WTC11 (cell line): ENCODE data around the gene ZNF146.

Experiments
- ELF4 ChIP-seq: sonication (generic); formaldehyde crosslinking; IDR thresholded peaks from 2 replicates; pipeline ENCODE4 v1.8.1; 2022; ENCODE audit warnings: low read depth, mild to moderate bottlenecking, moderate library complexity, missing genetic modification reagents
- NR1H2 ChIP-seq: sonication (generic); formaldehyde crosslinking; IDR thresholded peaks from 2 replicates; pipeline ENCODE4 v1.9.0; 2021; ENCODE audit warnings: mild to moderate bottlenecking, moderate library complexity, missing genetic modification reagents
- TF ChIP-seq, protein P1 (sequence below): sonication (generic); formaldehyde crosslinking; IDR thresholded peaks from 2 replicates; pipeline ENCODE4 v1.8.0; 2023; ENCODE audit warnings: mild to moderate bottlenecking, missing genetic modification reagents
- TF ChIP-seq, protein P2 (sequence below): sonication (generic); formaldehyde crosslinking; IDR thresholded peaks from 2 replicates; pipeline ENCODE4 v1.8.1; 2023; ENCODE audit warnings: mild to moderate bottlenecking, missing genetic modification reagents, moderate library complexity
- TF ChIP-seq, protein P3 (sequence below): fragments of 200-600 bp; IDR thresholded peaks from 2 replicates; pipeline ENCODE4 v1.8.0; 2022; ENCODE audit warnings: antibody characterized with exemption
- TF ChIP-seq, protein P4 (sequence below): sonication (generic); formaldehyde crosslinking; conservative IDR thresholded peaks from 2 replicates; pipeline ENCODE4 v1.8.1; 2022; ENCODE audit warnings: mild to moderate bottlenecking, missing genetic modification reagents

DNA sequence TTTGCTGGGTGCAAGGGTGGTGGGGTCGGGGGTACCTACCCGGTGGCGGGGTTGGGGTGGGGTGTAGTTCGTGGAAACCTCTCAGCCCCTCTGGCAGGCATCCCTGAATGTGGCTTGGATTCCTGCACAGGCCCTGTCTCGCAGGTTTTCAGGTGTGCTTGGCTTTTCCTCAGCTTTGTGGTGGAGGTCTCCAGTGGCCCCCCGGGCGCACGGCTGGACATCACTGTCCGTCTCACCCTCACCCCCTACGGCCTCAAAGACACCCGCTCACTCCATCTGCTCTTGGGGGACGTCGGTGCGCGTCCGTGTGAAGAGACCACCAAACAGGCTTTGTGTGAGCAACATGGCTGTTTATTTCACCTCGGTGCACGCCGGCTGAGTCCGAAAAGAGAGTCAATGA is 44.3 kb downstream of the ZNF146 start:
- TF ChIP-seq, protein P1, sequence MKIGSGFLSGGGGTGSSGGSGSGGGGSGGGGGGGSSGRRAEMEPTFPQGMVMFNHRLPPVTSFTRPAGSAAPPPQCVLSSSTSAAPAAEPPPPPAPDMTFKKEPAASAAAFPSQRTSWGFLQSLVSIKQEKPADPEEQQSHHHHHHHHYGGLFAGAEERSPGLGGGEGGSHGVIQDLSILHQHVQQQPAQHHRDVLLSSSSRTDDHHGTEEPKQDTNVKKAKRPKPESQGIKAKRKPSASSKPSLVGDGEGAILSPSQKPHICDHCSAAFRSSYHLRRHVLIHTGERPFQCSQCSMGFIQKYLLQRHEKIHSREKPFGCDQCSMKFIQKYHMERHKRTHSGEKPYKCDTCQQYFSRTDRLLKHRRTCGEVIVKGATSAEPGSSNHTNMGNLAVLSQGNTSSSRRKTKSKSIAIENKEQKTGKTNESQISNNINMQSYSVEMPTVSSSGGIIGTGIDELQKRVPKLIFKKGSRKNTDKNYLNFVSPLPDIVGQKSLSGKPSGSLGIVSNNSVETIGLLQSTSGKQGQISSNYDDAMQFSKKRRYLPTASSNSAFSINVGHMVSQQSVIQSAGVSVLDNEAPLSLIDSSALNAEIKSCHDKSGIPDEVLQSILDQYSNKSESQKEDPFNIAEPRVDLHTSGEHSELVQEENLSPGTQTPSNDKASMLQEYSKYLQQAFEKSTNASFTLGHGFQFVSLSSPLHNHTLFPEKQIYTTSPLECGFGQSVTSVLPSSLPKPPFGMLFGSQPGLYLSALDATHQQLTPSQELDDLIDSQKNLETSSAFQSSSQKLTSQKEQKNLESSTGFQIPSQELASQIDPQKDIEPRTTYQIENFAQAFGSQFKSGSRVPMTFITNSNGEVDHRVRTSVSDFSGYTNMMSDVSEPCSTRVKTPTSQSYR: no peak
- TF ChIP-seq, protein P2, sequence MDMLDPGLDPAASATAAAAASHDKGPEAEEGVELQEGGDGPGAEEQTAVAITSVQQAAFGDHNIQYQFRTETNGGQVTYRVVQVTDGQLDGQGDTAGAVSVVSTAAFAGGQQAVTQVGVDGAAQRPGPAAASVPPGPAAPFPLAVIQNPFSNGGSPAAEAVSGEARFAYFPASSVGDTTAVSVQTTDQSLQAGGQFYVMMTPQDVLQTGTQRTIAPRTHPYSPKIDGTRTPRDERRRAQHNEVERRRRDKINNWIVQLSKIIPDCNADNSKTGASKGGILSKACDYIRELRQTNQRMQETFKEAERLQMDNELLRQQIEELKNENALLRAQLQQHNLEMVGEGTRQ (CRISPR knock-in tag): no peak
- TF ChIP-seq, protein P3, sequence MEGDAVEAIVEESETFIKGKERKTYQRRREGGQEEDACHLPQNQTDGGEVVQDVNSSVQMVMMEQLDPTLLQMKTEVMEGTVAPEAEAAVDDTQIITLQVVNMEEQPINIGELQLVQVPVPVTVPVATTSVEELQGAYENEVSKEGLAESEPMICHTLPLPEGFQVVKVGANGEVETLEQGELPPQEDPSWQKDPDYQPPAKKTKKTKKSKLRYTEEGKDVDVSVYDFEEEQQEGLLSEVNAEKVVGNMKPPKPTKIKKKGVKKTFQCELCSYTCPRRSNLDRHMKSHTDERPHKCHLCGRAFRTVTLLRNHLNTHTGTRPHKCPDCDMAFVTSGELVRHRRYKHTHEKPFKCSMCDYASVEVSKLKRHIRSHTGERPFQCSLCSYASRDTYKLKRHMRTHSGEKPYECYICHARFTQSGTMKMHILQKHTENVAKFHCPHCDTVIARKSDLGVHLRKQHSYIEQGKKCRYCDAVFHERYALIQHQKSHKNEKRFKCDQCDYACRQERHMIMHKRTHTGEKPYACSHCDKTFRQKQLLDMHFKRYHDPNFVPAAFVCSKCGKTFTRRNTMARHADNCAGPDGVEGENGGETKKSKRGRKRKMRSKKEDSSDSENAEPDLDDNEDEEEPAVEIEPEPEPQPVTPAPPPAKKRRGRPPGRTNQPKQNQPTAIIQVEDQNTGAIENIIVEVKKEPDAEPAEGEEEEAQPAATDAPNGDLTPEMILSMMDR: no peak
- TF ChIP-seq, protein P4, sequence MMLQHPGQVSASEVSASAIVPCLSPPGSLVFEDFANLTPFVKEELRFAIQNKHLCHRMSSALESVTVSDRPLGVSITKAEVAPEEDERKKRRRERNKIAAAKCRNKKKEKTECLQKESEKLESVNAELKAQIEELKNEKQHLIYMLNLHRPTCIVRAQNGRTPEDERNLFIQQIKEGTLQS (CRISPR knock-in tag): no peak
- TF ChIP-seq NR1H2 (CRISPR knock-in tag) (no peak), ELF4 (no peak)
